Vagina (tissue), 2 donors: Measurements from ENCODE around the gene CNOT4.

Experiments used
- POLR2A ChIP-seq, 2 donors: fragments of 450-650 bp; IDR thresholded peaks; one replicate each; pipeline ENCODE4 v1.6.1; 2017; ENCODE audit warnings: antibody characterized with exemption in 2 of 2, mild to moderate bottlenecking in 2 of 2, moderate library complexity in 2 of 2
- POLR2AphosphoS5 ChIP-seq, 2 donors: sonication (generic); formaldehyde crosslinking; IDR thresholded peaks; one replicate each; pipeline ENCODE4 v1.9.0; 2017; ENCODE audit warnings: antibody characterized with exemption in 2 of 2, mild to moderate bottlenecking in 2 of 2, low read depth in 1 of 2; ENCODE audit not compliant: insufficient read depth in 1 of 2
- TF ChIP-seq, protein P1 (sequence below), 3 experiments: fragments of 450-650 bp in 2 of 3; fragments of 200-600 bp in 1 of 3; sonication (generic) in 1 of 3; IDR thresholded peaks; one replicate each; pipeline ENCODE4 v1.5.1; 2017 to 2019; ENCODE audit warnings: antibody characterized with exemption in 3 of 3, mild to moderate bottlenecking in 2 of 3, moderate library complexity in 2 of 3

DNA sequence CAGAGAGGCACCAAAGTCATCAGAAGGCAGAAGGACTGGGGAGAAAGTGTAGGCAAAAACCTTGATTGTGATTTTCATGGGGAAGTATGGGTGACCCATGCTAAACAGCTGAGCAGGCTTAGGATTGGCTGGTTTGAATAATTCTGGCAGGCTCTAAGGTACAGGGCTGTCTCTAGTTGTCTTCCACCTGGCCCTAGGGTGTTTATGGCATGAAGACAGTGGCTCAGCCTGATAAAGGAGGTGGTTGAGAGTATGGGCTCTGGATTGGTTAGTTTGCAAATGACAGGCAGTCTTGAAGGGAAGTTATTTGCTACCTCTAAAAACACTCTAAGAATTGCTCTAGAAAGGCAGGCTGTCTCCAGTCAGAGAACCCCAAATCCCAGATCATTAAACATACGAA is 176.0 kb downstream of the CNOT4 start:
- TF ChIP-seq POLR2AphosphoS5 (IDR thresholded peaks at IDR 0.05; ENCODE audit: insufficient read depth in 1 of 2, low read depth in 1 of 2) (no peak), POLR2A (IDR thresholded peaks at IDR 0.05) (no peak)
- TF ChIP-seq, protein P1, sequence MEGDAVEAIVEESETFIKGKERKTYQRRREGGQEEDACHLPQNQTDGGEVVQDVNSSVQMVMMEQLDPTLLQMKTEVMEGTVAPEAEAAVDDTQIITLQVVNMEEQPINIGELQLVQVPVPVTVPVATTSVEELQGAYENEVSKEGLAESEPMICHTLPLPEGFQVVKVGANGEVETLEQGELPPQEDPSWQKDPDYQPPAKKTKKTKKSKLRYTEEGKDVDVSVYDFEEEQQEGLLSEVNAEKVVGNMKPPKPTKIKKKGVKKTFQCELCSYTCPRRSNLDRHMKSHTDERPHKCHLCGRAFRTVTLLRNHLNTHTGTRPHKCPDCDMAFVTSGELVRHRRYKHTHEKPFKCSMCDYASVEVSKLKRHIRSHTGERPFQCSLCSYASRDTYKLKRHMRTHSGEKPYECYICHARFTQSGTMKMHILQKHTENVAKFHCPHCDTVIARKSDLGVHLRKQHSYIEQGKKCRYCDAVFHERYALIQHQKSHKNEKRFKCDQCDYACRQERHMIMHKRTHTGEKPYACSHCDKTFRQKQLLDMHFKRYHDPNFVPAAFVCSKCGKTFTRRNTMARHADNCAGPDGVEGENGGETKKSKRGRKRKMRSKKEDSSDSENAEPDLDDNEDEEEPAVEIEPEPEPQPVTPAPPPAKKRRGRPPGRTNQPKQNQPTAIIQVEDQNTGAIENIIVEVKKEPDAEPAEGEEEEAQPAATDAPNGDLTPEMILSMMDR (IDR thresholded peaks at IDR 0.05), result no peak
